H9 (cell line): Measurements from ENCODE around the gene SLC13A5. TPM values are rescaled to one million over a fixed set of nuclear protein-coding genes. Genes with fewer than 3 reads are reported as not detected.

ENCODE experiments used
- DNase-seq: peaks from one replicate; pipeline ENCODE4 v3.0.0-alpha.2; 2017
- H2AFZ ChIP-seq: one replicate; pipeline ENCODE4 v1.6.1; 2013; ENCODE audit warnings: mild to moderate bottlenecking, low read length, control low read depth, moderate library complexity
- H2AK5ac ChIP-seq: 2 replicates; pipeline ENCODE4 v1.6.1; 2013; ENCODE audit warnings: low read length, control low read depth, mixed read lengths; ENCODE audit not compliant: insufficient read length
- H2BK120ac ChIP-seq: one replicate; pipeline ENCODE4 v1.6.1; 2013; ENCODE audit warnings: low read depth, mild to moderate bottlenecking, low read length, control low read depth, inconsistent platforms; ENCODE audit not compliant: poor library complexity, severe bottlenecking
- H2BK12ac ChIP-seq: 2 replicates; pipeline ENCODE4 v1.6.1; 2013; ENCODE audit warnings: low read length, control low read depth, mixed read lengths, low read depth; ENCODE audit not compliant: insufficient read length
- H2BK15ac ChIP-seq: 2 replicates; pipeline ENCODE4 v1.6.1; 2013; ENCODE audit warnings: low read depth, low read length, control low read depth
- H2BK20ac ChIP-seq: one replicate; pipeline ENCODE4 v1.6.1; 2013; ENCODE audit warnings: low read depth, mild to moderate bottlenecking, low read length, control low read depth, inconsistent platforms; ENCODE audit not compliant: poor library complexity, severe bottlenecking
- H2BK5ac ChIP-seq: 2 replicates; pipeline ENCODE4 v1.6.1; 2013; ENCODE audit warnings: low read length, control low read depth, mixed read lengths; ENCODE audit not compliant: insufficient read length
- H3K14ac ChIP-seq: 2 replicates; pipeline ENCODE4 v1.6.1; 2013; ENCODE audit warnings: low read length, control low read depth; ENCODE audit not compliant: insufficient read depth
- H3K18ac ChIP-seq: 2 replicates; pipeline ENCODE4 v1.6.1; 2013; ENCODE audit warnings: low read depth, mild to moderate bottlenecking, mixed read lengths, low read length, control low read depth; ENCODE audit not compliant: insufficient read length
- H3K23ac ChIP-seq: 2 replicates; pipeline ENCODE4 v1.6.1; 2013; ENCODE audit warnings: low read length, control low read depth, mixed read lengths, low read depth; ENCODE audit not compliant: insufficient read length
- H3K23me2 ChIP-seq: 2 replicates; pipeline ENCODE4 v1.6.1; 2013; ENCODE audit warnings: low read depth, mild to moderate bottlenecking, mixed read lengths, low read length, control low read depth; ENCODE audit not compliant: insufficient read length, poor library complexity, severe bottlenecking
- H3K27ac ChIP-seq: 2 replicates; pipeline ENCODE4 v1.5.1; 2013; ENCODE audit warnings: low read length, control low read depth, mixed read lengths, low read depth; ENCODE audit not compliant: insufficient read length
- H3K27me3 ChIP-seq: 2 replicates; pipeline ENCODE4 v1.6.1; 2013; ENCODE audit warnings: low read length, control low read depth, inconsistent platforms; ENCODE audit not compliant: insufficient read depth
- H3K4ac ChIP-seq: 2 replicates; pipeline ENCODE4 v1.6.1; 2013; ENCODE audit warnings: low read depth, mild to moderate bottlenecking, control low read depth, inconsistent platforms, low read length, moderate library complexity
- H3K4me1 ChIP-seq: 2 replicates; pipeline ENCODE4 v1.6.1; 2013; ENCODE audit warnings: low read length, control low read depth, inconsistent platforms; ENCODE audit not compliant: insufficient read depth
- H3K4me2 ChIP-seq: 2 replicates; pipeline ENCODE4 v1.6.1; 2013; ENCODE audit warnings: low read length, control low read depth, mixed read lengths; ENCODE audit not compliant: insufficient read length, insufficient read depth
- H3K56ac ChIP-seq: 2 replicates; pipeline ENCODE4 v1.6.1; 2013; ENCODE audit warnings: low read depth, mild to moderate bottlenecking, mixed read lengths, low read length, control low read depth; ENCODE audit not compliant: insufficient read length
- H3K79me1 ChIP-seq: 2 replicates; pipeline ENCODE4 v1.6.1; 2013; ENCODE audit warnings: low read depth, mild to moderate bottlenecking, moderate library complexity, low read length, control low read depth, inconsistent platforms; ENCODE audit not compliant: insufficient read depth, poor library complexity, severe bottlenecking
- H3K79me2 ChIP-seq: 2 replicates; pipeline ENCODE4 v1.6.1; 2013; ENCODE audit warnings: low read length, control low read depth, inconsistent platforms; ENCODE audit not compliant: insufficient read depth
- H3K9ac ChIP-seq: 2 replicates; pipeline ENCODE4 v1.6.1; 2013; ENCODE audit warnings: low read length, control low read depth, mixed read lengths; ENCODE audit not compliant: insufficient read length; ENCODE audit errors: extremely low read depth
- H3K9me3 ChIP-seq: one replicate; pipeline ENCODE4 v1.6.1; 2013; ENCODE audit warnings: low read depth, low read length, inconsistent platforms; ENCODE audit not compliant: control insufficient read depth
- H3T11ph ChIP-seq: one replicate; pipeline ENCODE4 v1.6.1; 2013; ENCODE audit warnings: mild to moderate bottlenecking, low read length, control low read depth, inconsistent platforms
- H4K20me1 ChIP-seq: one replicate; pipeline ENCODE4 v1.6.1; 2013; ENCODE audit not compliant: control insufficient read depth, insufficient read length, insufficient read depth
- H4K5ac ChIP-seq: 2 replicates; pipeline ENCODE4 v1.6.1; 2013; ENCODE audit warnings: low read depth, mild to moderate bottlenecking, mixed read lengths, low read length, control low read depth; ENCODE audit not compliant: insufficient read length
- H4K8ac ChIP-seq: replicated peaks from 2 replicates; pipeline ENCODE4 v1.6.1; 2013; ENCODE audit warnings: low read length, control low read depth, mixed read lengths, low read depth; ENCODE audit not compliant: insufficient read length
- H4K91ac ChIP-seq: 2 replicates; pipeline ENCODE4 v1.6.1; 2013; ENCODE audit warnings: low read depth, mild to moderate bottlenecking, moderate library complexity, mixed read lengths, low read length, control low read depth; ENCODE audit not compliant: insufficient read length
- H3K27ac Mint-ChIP-seq, 3 experiments: 2 replicates in 2 of 3; 3 replicates in 1 of 3; pipeline ENCODE4 v1.8.0; 2020 to 2021; ENCODE audit warnings: mixed read lengths in 3 of 3, mild to moderate bottlenecking in 1 of 3, moderate library complexity in 1 of 3
- H3K27me3 Mint-ChIP-seq: 2 replicates; pipeline ENCODE4 v1.8.0; 2021; ENCODE audit warnings: low read depth, mild to moderate bottlenecking, moderate library complexity, mixed read lengths
- H3K36me3 Mint-ChIP-seq, 3 experiments: 2 replicates in 2 of 3; 3 replicates in 1 of 3; pipeline ENCODE4 v1.8.0; 2020 to 2021; ENCODE audit warnings: low read depth in 3 of 3, mixed read lengths in 3 of 3; ENCODE audit not compliant: insufficient read depth in 1 of 3
- H3K4me1 Mint-ChIP-seq, 2 experiments: 2 replicates each; pipeline ENCODE4 v1.8.0; 2020; ENCODE audit warnings: mixed read lengths in 2 of 2
- H3K4me3 Mint-ChIP-seq, 2 experiments: 2 replicates in 1 of 2; 3 replicates in 1 of 2; pipeline ENCODE4 v1.8.0; 2020 to 2021; ENCODE audit warnings: mild to moderate bottlenecking in 2 of 2, mixed read lengths in 2 of 2, moderate library complexity in 1 of 2
- H3K9me3 Mint-ChIP-seq, 2 experiments: 2 replicates in 1 of 2; 3 replicates in 1 of 2; pipeline ENCODE4 v1.8.0; 2020; ENCODE audit warnings: mild to moderate bottlenecking in 2 of 2, mixed read lengths in 2 of 2, moderate library complexity in 1 of 2
- CTCF ChIP-seq: fragments of 200-600 bp; sonication (generic); conservative IDR thresholded peaks from 3 replicates; pipeline ENCODE4 v1.8.0; 2021; ENCODE audit warnings: antibody characterized with exemption, mild to moderate bottlenecking
- WGBS: extraction: QIAGEN DNeasy Blood & Tissue Kit; methylation state at CpG from one replicate; pipeline ENCODE4 v1.1.7; 2013; ENCODE audit warnings: missing lambda C conversion rate, low lambda C conversion rate, mixed read lengths; ENCODE audit not compliant: insufficient read length; ENCODE audit errors: extremely low coverage; 5-methylcytosine and 5-hydroxymethylcytosine counted together
- total RNA-seq: library from RNA; stranded (reverse); gene quantifications from 2 replicates; pipeline ENCODE4 v1.2.1, GENCODE V29; 2021

SLC13A5 gene
- total RNA-seq, 1 experiment from 2014 or later: 1.6 TPM

- H3K79me2 ChIP-seq: no peaks in the 10 kb centered on the region
- H3K27me3 Mint-ChIP-seq: peaks cover 57% of the 10 kb centered on the region
- H3K9me3 Mint-ChIP-seq: peaks cover 9 to 23% of the 10 kb centered on the region in 2 experiments
- H3K4ac ChIP-seq: no peak overlapping the region
- peaks cover 16 to 19% of the 10 kb centered on the region in 2 experiments for H3K4me1 Mint-ChIP-seq
- H2BK15ac ChIP-seq: no peak overlapping the region
- H3K9me3 ChIP-seq: no peaks in the 10 kb centered on the region
- H3K4me3 Mint-ChIP-seq: peak overlapping the region; percentile 79 to 92
- H3K9ac ChIP-seq: no peak overlapping the region
- no peak overlapping the region for H3K27ac Mint-ChIP-seq
- H3K14ac ChIP-seq: no peak overlapping the region
- no peak overlapping the region for H4K5ac ChIP-seq
- no peak overlapping the region for H2BK120ac ChIP-seq
- no peaks in the 10 kb centered on the region for H3K79me1 ChIP-seq
- 0 out of 2 replicates have a peak, but pooled peaks cover 2% of the 10 kb centered on the region for H3K4me1 ChIP-seq
- peaks cover 0 to 5% (median 0%) of the 10 kb centered on the region in 3 experiments; a peak in 4 of 7 replicates for H3K36me3 Mint-ChIP-seq
- peak overlapping the region; percentile 81 for H3K4me2 ChIP-seq
- H3K18ac ChIP-seq: no peak overlapping the region
- no peaks in the 10 kb centered on the region for H4K20me1 ChIP-seq
- no peak; the same call in 2 of the 3 replicates for TF ChIP-seq CTCF
- DNase-seq: peak; percentile 89
- H3K27ac ChIP-seq: no peak overlapping the region
- no peak overlapping the region for H2AK5ac ChIP-seq
- no peak overlapping the region for H2BK20ac ChIP-seq
- peaks cover 9% of the 10 kb centered on the region; the same call in 1 of the 2 replicates for H3K27me3 ChIP-seq
- H4K8ac ChIP-seq: no peak overlapping the region
- H2AFZ ChIP-seq: no peak overlapping the region
- no peak overlapping the region for H4K91ac ChIP-seq
- H2BK5ac ChIP-seq: no peak overlapping the region
- H3T11ph ChIP-seq: no peak overlapping the region
- H3K23ac ChIP-seq: no peak overlapping the region
- peaks cover 12% of the 10 kb centered on the region for H3K23me2 ChIP-seq
- H2BK12ac ChIP-seq: no peak overlapping the region
- H3K56ac ChIP-seq: no peak overlapping the region
- WGBS: no CpG with 5 or more reads among the region's 11 CpGs
These were observed 913 bp downstream of the SLC13A5 start for GRCh38 chr17:6712058-6712853.
